Rectal smooth muscle tissue (tissue), 1 donor: ENCODE data around the gene RIPOR1.
"Not testable (repeated sequence)": the region's sequence is repeated elsewhere in the genome, so short reads cannot be mapped to it uniquely, and the experiment has no call there.

ENCODE experiments used
- H3K27ac ChIP-seq: one replicate; pipeline ENCODE4 v1.7.0; 2013; ENCODE audit warnings: low read depth, low read length, inconsistent platforms
- H3K27me3 ChIP-seq: one replicate; pipeline ENCODE4 v1.7.0; 2013; ENCODE audit warnings: low read length; ENCODE audit not compliant: control insufficient read depth, insufficient read depth
- H3K36me3 ChIP-seq: one replicate; pipeline ENCODE4 v1.7.0; 2013; ENCODE audit warnings: low read length; ENCODE audit not compliant: control insufficient read depth, insufficient read depth
- H3K4me1 ChIP-seq: one replicate; pipeline ENCODE4 v1.7.0; 2013; ENCODE audit warnings: low read length; ENCODE audit not compliant: control insufficient read depth, insufficient read depth
- H3K4me3 ChIP-seq: one replicate; pipeline ENCODE4 v1.7.0; 2013; ENCODE audit warnings: low read length
- H3K9ac ChIP-seq: one replicate; pipeline ENCODE4 v1.7.0; 2013; ENCODE audit warnings: low read length

RIPOR1 gene

GRCh38 chr16:67499106-67499505, 29.5 kb upstream of the RIPOR1 start:
- Histone ChIP-seq H3K4me3 (no peak overlapping the region), H3K27ac (no peak overlapping the region), H3K36me3 (no peaks in the 10 kb centered on the region), H3K4me1 (no peaks in the 10 kb centered on the region), H3K27me3 (no peaks in the 10 kb centered on the region), H3K9ac (no peak overlapping the region)

GRCh38 chr16:67504031-67505021, 24.3 kb upstream of the RIPOR1 start:
- no peak overlapping the region for H3K4me3 ChIP-seq
- H3K4me1 ChIP-seq: no peaks in the 10 kb centered on the region
- H3K27ac ChIP-seq: no peak overlapping the region

GRCh38 chr16:67506468-67506867, 22.2 kb upstream of the RIPOR1 start:
- no peak overlapping the region for H3K27ac ChIP-seq
- H3K9ac ChIP-seq: no peak overlapping the region
- H3K36me3 ChIP-seq: no peaks in the 10 kb centered on the region
- no peaks in the 10 kb centered on the region for H3K27me3 ChIP-seq
- H3K4me3 ChIP-seq: no peak overlapping the region
- H3K4me1 ChIP-seq: no peaks in the 10 kb centered on the region

More at GRCh38 chr16:67504031-67505021, 24.3 kb upstream of the RIPOR1 start:
- Histone ChIP-seq H3K27me3 (no peaks in the 10 kb centered on the region), H3K9ac (no peak overlapping the region), H3K36me3 (no peaks in the 10 kb centered on the region)

- no peaks in the 10 kb centered on the region for H3K4me1 ChIP-seq
- H3K4me3 ChIP-seq: no peak overlapping the region
- no peak overlapping the region for H3K9ac ChIP-seq
- H3K36me3 ChIP-seq: no peaks in the 10 kb centered on the region
- no peaks in the 10 kb centered on the region for H3K27me3 ChIP-seq
- no peak overlapping the region for H3K27ac ChIP-seq
These were observed 19.6 kb upstream of the RIPOR1 start for GRCh38 chr16:67509016-67509415.

GRCh38 chr16:67513892-67514291, 14.7 kb upstream of the RIPOR1 start:
- H3K4me3 ChIP-seq, H3K9ac ChIP-seq, H3K36me3 ChIP-seq, H3K27me3 ChIP-seq, H3K27ac ChIP-seq, H3K4me1 ChIP-seq: not testable (repeated sequence)

GRCh38 chr16:67514382-67514828, 14.2 kb upstream of the RIPOR1 start:
- no peaks in the 10 kb centered on the region for H3K36me3 ChIP-seq
- H3K27ac ChIP-seq: no peak overlapping the region
- H3K9ac ChIP-seq: no peak overlapping the region
- H3K4me1 ChIP-seq: peaks cover 4% of the 10 kb centered on the region
- no peak overlapping the region for H3K4me3 ChIP-seq
- no peaks in the 10 kb centered on the region for H3K27me3 ChIP-seq

- peak overlapping the region; percentile 73 for H3K27ac ChIP-seq
- no peak overlapping the region for H3K4me3 ChIP-seq
- no peaks in the 10 kb centered on the region for H3K36me3 ChIP-seq
- no peaks in the 10 kb centered on the region for H3K27me3 ChIP-seq
- H3K9ac ChIP-seq: no peak overlapping the region
- H3K4me1 ChIP-seq: peaks cover 4% of the 10 kb centered on the region
These were observed 12.1 kb upstream of the RIPOR1 start for GRCh38 chr16:67516296-67517154.

GRCh38 chr16:67517155-67517445, 11.5 kb upstream of the RIPOR1 start:
- peaks cover 4% of the 10 kb centered on the region for H3K4me1 ChIP-seq
- H3K27me3 ChIP-seq: no peaks in the 10 kb centered on the region
- H3K27ac ChIP-seq: peak overlapping the region; percentile 73
- no peaks in the 10 kb centered on the region for H3K36me3 ChIP-seq
- no peak overlapping the region for H3K9ac ChIP-seq
- no peak overlapping the region for H3K4me3 ChIP-seq

- Histone ChIP-seq H3K9ac (no peak overlapping the region), H3K27ac (peak overlapping the region; percentile 14), H3K27me3 (no peaks in the 10 kb centered on the region), H3K36me3 (no peaks in the 10 kb centered on the region), H3K4me3 (peak overlapping the region; percentile 26), H3K4me1 (peaks cover 4% of the 10 kb centered on the region)
These were observed 10.8 kb upstream of the RIPOR1 start for GRCh38 chr16:67517661-67518423.

GRCh38 chr16:67518676-67519075, 10.0 kb upstream of the RIPOR1 start:
- Histone ChIP-seq H3K9ac (no peak overlapping the region), H3K27ac (no peak overlapping the region), H3K4me1 (peaks cover 4% of the 10 kb centered on the region)

GRCh38 chr16:67519242-67519641, 9.4 kb upstream of the RIPOR1 start:
- Histone ChIP-seq H3K4me3 (no peak overlapping the region), H3K27me3 (no peaks in the 10 kb centered on the region), H3K4me1 (peaks cover 4% of the 10 kb centered on the region), H3K27ac (no peak overlapping the region), H3K36me3 (no peaks in the 10 kb centered on the region), H3K9ac (no peak overlapping the region)

More at GRCh38 chr16:67518676-67519075, 10.0 kb upstream of the RIPOR1 start:
- Histone ChIP-seq H3K4me3 (no peak overlapping the region), H3K36me3 (no peaks in the 10 kb centered on the region), H3K27me3 (no peaks in the 10 kb centered on the region)
